ENCODE data around the gene NELL2. TPM values are rescaled to one million over a fixed set of nuclear protein-coding genes. Genes with fewer than 3 reads are reported as not detected.

The NELL2 gene
- total RNA-seq, 4 donors from 2014 or later, result 0.12 to 42.0 (median 2.0) TPM; not detected in 1

DNA sequence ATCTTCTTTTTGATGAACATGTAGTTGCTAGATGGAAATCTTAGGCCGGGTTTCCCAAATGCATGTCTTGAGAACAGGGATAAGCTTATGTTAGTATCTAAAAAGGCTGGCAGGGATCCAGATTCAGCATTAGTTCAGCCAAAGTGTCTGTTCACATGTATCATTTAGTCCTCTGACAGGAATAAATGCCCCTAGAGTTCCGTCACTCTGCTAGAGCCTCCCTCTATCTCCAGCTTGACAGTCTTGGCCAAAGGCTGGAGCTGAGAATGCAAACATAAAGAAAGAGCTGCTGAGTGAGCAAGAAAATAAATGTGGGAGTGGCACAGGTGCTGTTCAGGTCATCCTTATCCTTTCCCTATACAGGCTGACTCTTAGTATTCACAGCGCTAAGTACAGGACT is 13.8 kb upstream of the NELL2 start:
- TF ChIP-seq POLR2AphosphoS5 (IDR thresholded peaks at IDR 0.05) (no peak), POLR2A (IDR thresholded peaks at IDR 0.05) (no peak), EP300 (IDR thresholded peaks at IDR 0.05) (no peak)
- TF ChIP-seq, protein P1, sequence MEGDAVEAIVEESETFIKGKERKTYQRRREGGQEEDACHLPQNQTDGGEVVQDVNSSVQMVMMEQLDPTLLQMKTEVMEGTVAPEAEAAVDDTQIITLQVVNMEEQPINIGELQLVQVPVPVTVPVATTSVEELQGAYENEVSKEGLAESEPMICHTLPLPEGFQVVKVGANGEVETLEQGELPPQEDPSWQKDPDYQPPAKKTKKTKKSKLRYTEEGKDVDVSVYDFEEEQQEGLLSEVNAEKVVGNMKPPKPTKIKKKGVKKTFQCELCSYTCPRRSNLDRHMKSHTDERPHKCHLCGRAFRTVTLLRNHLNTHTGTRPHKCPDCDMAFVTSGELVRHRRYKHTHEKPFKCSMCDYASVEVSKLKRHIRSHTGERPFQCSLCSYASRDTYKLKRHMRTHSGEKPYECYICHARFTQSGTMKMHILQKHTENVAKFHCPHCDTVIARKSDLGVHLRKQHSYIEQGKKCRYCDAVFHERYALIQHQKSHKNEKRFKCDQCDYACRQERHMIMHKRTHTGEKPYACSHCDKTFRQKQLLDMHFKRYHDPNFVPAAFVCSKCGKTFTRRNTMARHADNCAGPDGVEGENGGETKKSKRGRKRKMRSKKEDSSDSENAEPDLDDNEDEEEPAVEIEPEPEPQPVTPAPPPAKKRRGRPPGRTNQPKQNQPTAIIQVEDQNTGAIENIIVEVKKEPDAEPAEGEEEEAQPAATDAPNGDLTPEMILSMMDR (IDR thresholded peaks at IDR 0.05), result no peak
- H3K9me3 ChIP-seq, result no peaks in the 10 kb centered on the region
- H3K4me1 ChIP-seq, result no peaks in the 10 kb centered on the region
- no peak overlapping the region for H3K4me3 ChIP-seq
- no peak overlapping the region for H3K27ac ChIP-seq
- no peak for ATAC-seq
- 60 to 80% methylated on average over 3 of the region's 3 CpGs for WGBS, 2 donors (ENCODE audit: low coverage in 1 of 2)
- H3K36me3 ChIP-seq, result no peaks in the 10 kb centered on the region
- no peaks in the 10 kb centered on the region for H3K27me3 ChIP-seq

DNA sequence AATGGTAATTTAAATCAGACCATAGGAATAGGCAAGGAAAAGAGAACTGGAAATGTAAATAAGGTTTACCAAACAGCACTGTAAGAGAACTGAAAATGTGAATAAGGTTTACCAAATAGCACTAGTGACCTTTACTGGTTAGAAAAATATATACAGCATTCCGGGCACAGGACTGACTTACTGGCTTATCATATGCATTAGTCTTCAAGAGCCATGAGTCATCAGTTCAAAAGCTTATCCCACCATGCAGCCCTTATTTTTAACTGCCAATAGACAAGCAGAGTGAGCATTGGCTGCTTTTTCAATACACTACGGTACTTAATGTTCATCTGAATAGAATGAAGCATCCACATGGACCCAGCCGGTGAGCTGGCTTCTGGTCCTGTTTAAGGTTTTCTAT is 13.0 kb upstream of the NELL2 start:
- WGBS, 2 donors (ENCODE audit: low coverage in 1 of 2), result 54 to 57% methylated on average over 2 to 3 of the region's 3 CpGs
- H3K4me3 ChIP-seq, result no peak overlapping the region
- no peaks in the 10 kb centered on the region for H3K36me3 ChIP-seq
- H3K27me3 ChIP-seq, result no peaks in the 10 kb centered on the region
- ATAC-seq, result no peak
- H3K9me3 ChIP-seq, result no peaks in the 10 kb centered on the region
- TF ChIP-seq, protein P1 (IDR thresholded peaks at IDR 0.05), result no peak
- TF ChIP-seq POLR2AphosphoS5 (IDR thresholded peaks at IDR 0.05) (no peak), EP300 (IDR thresholded peaks at IDR 0.05) (no peak), POLR2A (IDR thresholded peaks at IDR 0.05) (no peak)
- H3K27ac ChIP-seq, result no peak overlapping the region
- no peaks in the 10 kb centered on the region for H3K4me1 ChIP-seq

DNA sequence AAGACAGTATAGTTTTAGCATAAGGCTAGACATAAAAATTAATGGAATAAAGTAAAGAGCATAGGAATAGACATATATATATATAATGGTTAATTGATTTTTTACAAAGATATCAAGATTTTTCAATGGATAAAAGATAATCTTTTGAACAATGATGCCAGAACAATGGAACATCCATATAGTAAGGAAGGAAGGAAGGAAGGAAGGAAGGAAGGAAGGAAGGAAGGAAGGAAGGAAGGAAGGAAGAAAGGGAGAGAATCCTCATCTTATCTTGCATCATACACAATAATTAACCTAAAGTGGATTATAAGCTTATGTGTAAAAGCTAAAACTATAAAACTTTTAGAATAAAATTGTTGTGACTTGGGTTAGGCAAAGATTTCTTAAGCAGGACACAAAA is 9.8 kb upstream of the NELL2 start:
- Histone ChIP-seq H3K36me3 (no peaks in the 10 kb centered on the region), H3K27ac (no peak overlapping the region), H3K9me3 (peaks cover 0 to 16% (median 0%) of the 10 kb centered on the region in 3 donors), H3K4me1 (no peaks in the 10 kb centered on the region), H3K4me3 (no peak overlapping the region), H3K27me3 (no peaks in the 10 kb centered on the region)
- no peak for ATAC-seq
- TF ChIP-seq, protein P1 (IDR thresholded peaks at IDR 0.05), result no peak
- TF ChIP-seq POLR2AphosphoS5 (IDR thresholded peaks at IDR 0.05), result no peak
- no peak for TF ChIP-seq POLR2A (IDR thresholded peaks at IDR 0.05)
- TF ChIP-seq EP300 (IDR thresholded peaks at IDR 0.05), result no peak

DNA sequence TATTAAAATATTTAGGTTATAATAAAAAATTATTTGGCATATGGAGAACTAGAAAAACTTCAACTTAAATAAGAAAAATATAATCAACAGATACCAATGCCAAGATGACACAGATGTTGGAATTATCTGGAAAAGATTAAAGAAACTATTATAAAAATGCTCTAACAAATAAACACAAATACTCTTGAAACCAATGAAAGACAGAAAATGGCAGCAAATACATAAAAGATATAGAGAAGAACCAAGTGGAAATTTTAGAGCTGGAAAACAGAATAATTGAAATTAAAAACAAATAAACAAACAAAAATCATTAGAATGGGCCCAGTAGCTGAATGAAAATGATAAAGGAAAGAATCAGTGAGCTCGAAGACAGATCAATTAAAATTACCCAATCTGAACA is 5.1 kb upstream of the NELL2 start:
- H3K9me3 ChIP-seq, result peaks cover 0 to 20% (median 0%) of the 10 kb centered on the region in 3 donors
- ATAC-seq, result no peak
- no peak overlapping the region for H3K4me3 ChIP-seq
- WGBS, 2 donors (ENCODE audit: low coverage in 1 of 2), result 71 to 89% methylated on average over 1 of the region's 1 CpG
- H3K27ac ChIP-seq, result no peak overlapping the region
- peaks cover 0 to 10% (median 0%) of the 10 kb centered on the region in 3 donors for H3K4me1 ChIP-seq
- no peaks in the 10 kb centered on the region for H3K36me3 ChIP-seq
- TF ChIP-seq POLR2A (IDR thresholded peaks at IDR 0.05) (no peak), EP300 (IDR thresholded peaks at IDR 0.05) (no peak), POLR2AphosphoS5 (IDR thresholded peaks at IDR 0.05) (no peak)
- TF ChIP-seq, protein P1 (IDR thresholded peaks at IDR 0.05), result no peak
- H3K27me3 ChIP-seq, result peaks cover 14% of the 10 kb centered on the region

DNA sequence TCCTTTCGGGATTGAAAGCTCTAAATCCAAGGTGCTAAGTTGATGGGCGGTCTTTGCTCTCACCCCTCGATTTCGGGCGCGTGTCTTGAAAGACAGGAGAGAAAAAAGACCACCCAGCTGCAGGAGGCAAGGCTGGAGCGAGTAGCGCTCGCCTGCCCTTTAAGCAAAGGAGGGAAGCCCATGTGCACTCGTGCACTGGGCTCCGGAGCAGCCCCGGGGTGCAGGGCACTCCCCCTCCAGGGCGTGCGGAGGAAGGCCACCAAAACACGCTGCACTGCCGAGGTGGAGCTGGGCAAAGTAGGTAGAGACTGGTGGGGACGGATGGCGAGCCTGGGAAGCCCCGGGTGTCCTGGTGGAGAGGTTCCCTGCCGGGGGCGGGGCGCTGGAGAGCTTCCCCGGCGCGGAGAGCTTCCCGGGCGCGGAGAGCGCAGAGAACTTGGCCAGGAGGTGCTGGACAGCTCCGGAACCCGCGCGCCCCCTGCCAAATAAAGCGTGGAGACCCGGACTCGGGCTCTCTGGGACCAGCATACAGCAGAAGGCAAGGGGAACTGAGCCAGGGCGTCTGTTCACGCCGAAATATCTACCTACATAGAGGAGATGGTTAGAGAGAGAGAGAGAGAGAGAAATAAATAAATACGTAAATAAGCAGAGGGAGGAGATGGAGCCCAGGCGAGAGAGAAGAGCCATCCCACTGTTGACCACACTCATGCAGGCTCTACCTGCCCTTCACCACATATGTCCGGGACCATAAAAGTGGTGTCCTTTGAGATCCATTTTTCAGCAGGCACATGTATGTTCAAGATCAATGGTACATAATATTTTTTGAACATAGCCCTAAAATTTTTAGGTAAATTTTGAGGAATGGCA is 662 bp upstream of the NELL2 start:
- peaks cover 3 to 27% (median 11%) of the 10 kb centered on the region in 3 donors for H3K4me1 ChIP-seq
- H3K27me3 ChIP-seq, result peaks cover 59% of the 10 kb centered on the region
- no peak overlapping the region for H3K27ac ChIP-seq
- WGBS, 2 donors (ENCODE audit: low coverage in 1 of 2), result 6 to 8% methylated on average over 10 to 13 of the region's 42 CpGs
- TF ChIP-seq POLR2A (IDR thresholded peaks at IDR 0.05), result no peak
- TF ChIP-seq POLR2AphosphoS5 (IDR thresholded peaks at IDR 0.05), result no peak
- TF ChIP-seq, protein P1 (IDR thresholded peaks at IDR 0.05), result no peak
- TF ChIP-seq EP300 (IDR thresholded peaks at IDR 0.05), result no peak
- no peaks in the 10 kb centered on the region for H3K36me3 ChIP-seq
- H3K9me3 ChIP-seq, result peaks cover 0 to 13% (median 0%) of the 10 kb centered on the region in 3 donors
- peak; percentile 41 for ATAC-seq
- peak overlapping the region; percentile 41 to 61 for H3K4me3 ChIP-seq

All from gastroesophageal sphincter (tissue), 4 donors.